Activated CD8-positive, alpha-beta memory T cell treated with anti-CD3 and anti-CD28 coated beads, Interleukin-2, amount 10 ng/mL, durations not matched to agents 7 days and 5 days (primary cell): ENCODE data around the gene FSTL4. TPM values are rescaled to one million over a fixed set of nuclear protein-coding genes. Genes with fewer than 3 reads are reported as not detected.

Experiments used
- ATAC-seq: fragments of 150-1000 bp; cut with Tn5 transposase; one replicate; pipeline ENCODE4 v1.10.0; 2021; ENCODE audit warnings: moderate library complexity
- CTCF ChIA-PET: fragments of 350-600 bp; sonication (Branson Sonifier 250); formaldehyde crosslinking; loops from one replicate; lab custom pipeline; 2021; ENCODE audit warnings: antibody characterized with exemption; lab: Charles Lee
- DNase-seq: peaks from one replicate; pipeline ENCODE4 v3.0.0-alpha.2; 2020
- H3K27ac Mint-ChIP-seq: one replicate; pipeline ENCODE4 v1.8.0; 2021; ENCODE audit warnings: mild to moderate bottlenecking, mixed read lengths
- H3K27me3 Mint-ChIP-seq: one replicate; pipeline ENCODE4 v1.8.0; 2021; ENCODE audit warnings: mixed read lengths
- H3K36me3 Mint-ChIP-seq: one replicate; pipeline ENCODE4 v1.8.0; 2021; ENCODE audit warnings: mild to moderate bottlenecking, mixed read lengths
- H3K4me1 Mint-ChIP-seq: one replicate; pipeline ENCODE4 v1.8.0; 2021; ENCODE audit warnings: mixed read lengths
- H3K4me3 Mint-ChIP-seq: one replicate; pipeline ENCODE4 v1.8.0; 2021; ENCODE audit warnings: mild to moderate bottlenecking, moderate library complexity, mixed read lengths
- H3K9me3 Mint-ChIP-seq: one replicate; pipeline ENCODE4 v1.8.0; 2022; ENCODE audit warnings: low read depth, mixed read lengths
- total RNA-seq, 2 experiments: library from RNA; stranded (reverse); gene quantifications; one replicate each; pipeline ENCODE4 v1.2.3, GENCODE V29; 2021

The FSTL4 gene
- total RNA-seq, 2 experiments from 2014 or later: not detected

- Mint-ChIP-seq H3K4me3 (no peak overlapping the region), H3K9me3 (no peaks in the 10 kb centered on the region), H3K27ac (no peak overlapping the region), H3K27me3 (peaks cover 19% of the 10 kb centered on the region), H3K4me1 (no peaks in the 10 kb centered on the region), H3K36me3 (no peaks in the 10 kb centered on the region)
- CTCF ChIA-PET: no interaction called here
- DNase-seq: no peak
- no peak for ATAC-seq
Measured at GRCh38 chr5:133343196-133343595, 269.1 kb downstream of the FSTL4 start.

GRCh38 chr5:133341915-133342710, 270.2 kb downstream of the FSTL4 start:
- CTCF ChIA-PET: interaction anchor here (0.7 kb wide), 1 partner anchor 232 kb away, joined by 3 read pairs; no protein-coding TSS in a partner anchor
- Mint-ChIP-seq H3K27me3 (peaks cover 16% of the 10 kb centered on the region), H3K27ac (no peak overlapping the region), H3K9me3 (no peaks in the 10 kb centered on the region), H3K4me3 (no peak overlapping the region), H3K36me3 (no peaks in the 10 kb centered on the region), H3K4me1 (no peaks in the 10 kb centered on the region)
- no peak for ATAC-seq
- no peak for DNase-seq

- Mint-ChIP-seq H3K4me3 (no peak overlapping the region), H3K27me3 (peaks cover 14% of the 10 kb centered on the region), H3K36me3 (no peaks in the 10 kb centered on the region), H3K4me1 (no peaks in the 10 kb centered on the region), H3K9me3 (no peaks in the 10 kb centered on the region), H3K27ac (no peak overlapping the region)
- ATAC-seq: no peak
- CTCF ChIA-PET: interaction anchor here (0.7 kb wide), 2 partner anchors 212 to 265 kb away, joined by 3 read pairs; no protein-coding TSS in a partner anchor
- DNase-seq: no peak
Measured at GRCh38 chr5:133341296-133341695, 271.0 kb downstream of the FSTL4 start.

GRCh38 chr5:133340822-133341221, 271.5 kb downstream of the FSTL4 start:
- Mint-ChIP-seq H3K27me3 (peaks cover 12% of the 10 kb centered on the region), H3K27ac (no peak overlapping the region), H3K9me3 (no peaks in the 10 kb centered on the region), H3K4me1 (peaks cover under 1% of the 10 kb centered on the region), H3K4me3 (no peak overlapping the region), H3K36me3 (no peaks in the 10 kb centered on the region)
- CTCF ChIA-PET: interaction anchor here (0.7 kb wide), 2 partner anchors 212 to 265 kb away, joined by 3 read pairs; no protein-coding TSS in a partner anchor
- ATAC-seq (no peak), DNase-seq (no peak)

- Mint-ChIP-seq H3K4me3 (no peak overlapping the region), H3K9me3 (no peaks in the 10 kb centered on the region), H3K36me3 (no peaks in the 10 kb centered on the region), H3K27ac (no peak overlapping the region), H3K4me1 (peaks cover 3% of the 10 kb centered on the region), H3K27me3 (peaks cover 5% of the 10 kb centered on the region)
- DNase-seq (no peak), ATAC-seq (no peak)
- CTCF ChIA-PET: interaction anchor here (0.7 kb wide), 2 partner anchors 211 to 264 kb away, joined by 3 read pairs; no protein-coding TSS in a partner anchor
Measured at GRCh38 chr5:133340002-133340755, 272.2 kb downstream of the FSTL4 start.

- Mint-ChIP-seq H3K27me3 (no peaks in the 10 kb centered on the region), H3K27ac (no peak overlapping the region), H3K9me3 (no peaks in the 10 kb centered on the region), H3K4me3 (no peak overlapping the region), H3K36me3 (no peaks in the 10 kb centered on the region), H3K4me1 (peaks cover 3% of the 10 kb centered on the region)
- CTCF ChIA-PET: no interaction called here
- no peak for ATAC-seq
- no peak for DNase-seq
Measured at GRCh38 chr5:133338504-133339355, 273.6 kb downstream of the FSTL4 start.

GRCh38 chr5:133337795-133338445, 274.4 kb downstream of the FSTL4 start:
- CTCF ChIA-PET: no interaction called here
- no peaks in the 10 kb centered on the region for H3K9me3 Mint-ChIP-seq
- peaks cover 5% of the 10 kb centered on the region for H3K4me1 Mint-ChIP-seq
- no peaks in the 10 kb centered on the region for H3K27me3 Mint-ChIP-seq
- no peak for ATAC-seq
- no peak overlapping the region for H3K27ac Mint-ChIP-seq
- H3K4me3 Mint-ChIP-seq: no peak overlapping the region
- DNase-seq: no peak
- H3K36me3 Mint-ChIP-seq: no peaks in the 10 kb centered on the region

- ATAC-seq: no peak
- Mint-ChIP-seq H3K27me3 (no peaks in the 10 kb centered on the region), H3K9me3 (no peaks in the 10 kb centered on the region), H3K27ac (no peak overlapping the region), H3K36me3 (no peaks in the 10 kb centered on the region), H3K4me1 (peaks cover 13% of the 10 kb centered on the region), H3K4me3 (no peak overlapping the region)
- DNase-seq: no peak
- CTCF ChIA-PET: no interaction called here
Measured at GRCh38 chr5:133336969-133337410, 275.4 kb downstream of the FSTL4 start.

GRCh38 chr5:133336121-133336968, 276.0 kb downstream of the FSTL4 start:
- no peak overlapping the region for H3K4me3 Mint-ChIP-seq
- H3K9me3 Mint-ChIP-seq: no peaks in the 10 kb centered on the region
- H3K4me1 Mint-ChIP-seq: peaks cover 20% of the 10 kb centered on the region
- no peak for ATAC-seq
- H3K36me3 Mint-ChIP-seq: no peaks in the 10 kb centered on the region
- no peak for DNase-seq
- H3K27ac Mint-ChIP-seq: no peak overlapping the region
- peaks cover under 1% of the 10 kb centered on the region for H3K27me3 Mint-ChIP-seq
- CTCF ChIA-PET: no interaction called here

- DNase-seq: no peak
- peaks cover 3% of the 10 kb centered on the region for H3K27me3 Mint-ChIP-seq
- H3K4me1 Mint-ChIP-seq: peaks cover 22% of the 10 kb centered on the region
- ATAC-seq: no peak
- no peaks in the 10 kb centered on the region for H3K36me3 Mint-ChIP-seq
- no peak overlapping the region for H3K27ac Mint-ChIP-seq
- no peak overlapping the region for H3K4me3 Mint-ChIP-seq
- CTCF ChIA-PET: no interaction called here
- no peaks in the 10 kb centered on the region for H3K9me3 Mint-ChIP-seq
Measured at GRCh38 chr5:133334796-133335639, 277.3 kb downstream of the FSTL4 start.

- DNase-seq: no peak
- Mint-ChIP-seq H3K27me3 (peaks cover 3% of the 10 kb centered on the region), H3K36me3 (no peaks in the 10 kb centered on the region), H3K4me3 (no peak overlapping the region), H3K27ac (no peak overlapping the region), H3K4me1 (peaks cover 22% of the 10 kb centered on the region), H3K9me3 (no peaks in the 10 kb centered on the region)
- ATAC-seq: no peak
- CTCF ChIA-PET: no interaction called here
Measured at GRCh38 chr5:133333326-133334150, 278.8 kb downstream of the FSTL4 start.
